Measurements from ENCODE around the gene KCNC2.

- no peak for TF ChIP-seq ZNF395 (CRISPR knock-in tag; IDR thresholded peaks at IDR 0.05)
- no peak for TF ChIP-seq KHSRP (IDR thresholded peaks at IDR 0.05)
- no peak for TF ChIP-seq KAT7 (CRISPR knock-in tag; IDR thresholded peaks at IDR 0.05; ENCODE audit: borderline replicate concordance)
- no peak for TF ChIP-seq SNIP1 (IDR thresholded peaks at IDR 0.05; ENCODE audit: low read depth)
- no peak for TF ChIP-seq FOS (IDR thresholded peaks at IDR 0.05; ENCODE audit: extremely low read depth, insufficient read length)
- no peak for TF ChIP-seq ZBTB34 (CRISPR knock-in tag; IDR thresholded peaks at IDR 0.05)
- no peak for TF ChIP-seq LEF1 (IDR thresholded peaks at IDR 0.05)
- TF ChIP-seq REST (IDR thresholded peaks at IDR 0.05; ENCODE audit: borderline replicate concordance): no peak
- no peak for TF ChIP-seq REST (CRISPR knock-in tag; IDR thresholded peaks at IDR 0.05; ENCODE audit: low read depth)
- no peak for TF ChIP-seq PATZ1 (CRISPR knock-in tag; IDR thresholded peaks at IDR 0.05; ENCODE audit: borderline replicate concordance)
- TF ChIP-seq OTX1 (CRISPR knock-in tag; IDR thresholded peaks at IDR 0.05): no peak
- no peak for TF ChIP-seq MXI1 (IDR thresholded peaks at IDR 0.05; ENCODE audit: low read depth, low read length)
- TF ChIP-seq FOXA1 (IDR thresholded peaks at IDR 0.05; ENCODE audit: borderline replicate concordance): no peak
- no peak for TF ChIP-seq EZH2 (IDR thresholded peaks at IDR 0.05; ENCODE audit: borderline replicate concordance, low read depth, low read length)
Observed at GRCh38 chr12:75245108-75245507, 35.5 kb upstream of the KCNC2 start.
